HG03469 (cell line): Measurements from ENCODE around the gene MECR.

ENCODE experiments used
- ATAC-seq: cut with Tn5 transposase; IDR thresholded peaks from one replicate; pipeline ENCODE4 v1.9.1; 2021; ENCODE audit warnings: mild to moderate bottlenecking, moderate library complexity, moderate number of reproducible peaks; ENCODE audit not compliant: unreplicated experiment

Gene MECR

DNA sequence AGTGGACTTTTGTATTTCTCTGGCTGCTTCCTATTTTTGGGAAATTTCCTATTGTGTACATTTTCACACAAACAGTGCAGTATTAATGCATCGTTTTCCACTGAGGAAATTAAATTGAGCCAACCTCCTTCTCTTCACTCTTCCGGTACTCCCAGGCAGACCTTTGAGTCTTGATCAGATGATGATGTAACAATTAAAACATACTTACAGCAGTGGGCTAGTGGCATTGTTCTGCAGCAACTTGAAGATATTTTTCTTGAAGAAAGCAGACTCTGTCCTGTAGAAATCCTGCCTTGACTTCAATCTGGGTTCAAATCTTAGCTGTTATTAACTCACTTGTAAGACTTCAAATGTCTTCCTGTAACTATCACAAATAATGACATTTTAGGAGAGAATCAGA, 88.0 kb downstream of the MECR start:
- ATAC-seq: no peak
